Mesenchymal stem cell (in vitro differentiated cells and primary cell): ENCODE results near the gene ZFP90.

Experiments
- DNase-seq: peaks from one replicate; pipeline ENCODE4 v3.0.0-alpha.2; 2013
- H2AFZ ChIP-seq: one replicate; pipeline ENCODE4 v1.6.1; 2013; ENCODE audit warnings: low read depth, mild to moderate bottlenecking, control low read depth, inconsistent platforms, low read length, moderate library complexity
- H2AK5ac ChIP-seq: 2 replicates; pipeline ENCODE4 v1.6.1; 2013; ENCODE audit warnings: low read length, moderate library complexity, mild to moderate bottlenecking, inconsistent platforms; ENCODE audit not compliant: severe bottlenecking
- H2BK120ac ChIP-seq: one replicate; pipeline ENCODE4 v1.6.1; 2013; ENCODE audit warnings: low read depth, mild to moderate bottlenecking, inconsistent platforms, low read length, moderate library complexity
- H2BK12ac ChIP-seq, 2 experiments: one replicate each; pipeline ENCODE4 v1.6.1; 2013; ENCODE audit warnings: inconsistent platforms in 2 of 2, low read length in 2 of 2, mild to moderate bottlenecking in 2 of 2, moderate library complexity in 2 of 2, control low read depth in 1 of 2
- H2BK15ac ChIP-seq: one replicate; pipeline ENCODE4 v1.6.1; 2013; ENCODE audit warnings: mild to moderate bottlenecking, low read depth, inconsistent platforms; ENCODE audit not compliant: poor library complexity, severe bottlenecking
- H2BK5ac ChIP-seq: 2 replicates; pipeline ENCODE4 v1.6.1; 2013; ENCODE audit warnings: low read depth, mild to moderate bottlenecking, low read length, control low read depth, inconsistent platforms; ENCODE audit not compliant: poor library complexity, severe bottlenecking
- H3K14ac ChIP-seq, 2 experiments: one replicate each; pipeline ENCODE4 v1.6.1; 2013; ENCODE audit warnings: inconsistent platforms in 2 of 2, low read length in 2 of 2, control low read depth in 1 of 2, mild to moderate bottlenecking in 1 of 2, moderate library complexity in 1 of 2
- H3K18ac ChIP-seq, 2 experiments: one replicate each; pipeline ENCODE4 v1.6.1; 2013; ENCODE audit warnings: inconsistent platforms in 2 of 2, low read length in 2 of 2, control low read depth in 1 of 2, low read depth in 1 of 2, mild to moderate bottlenecking in 1 of 2
- H3K23ac ChIP-seq, 2 experiments: one replicate each; pipeline ENCODE4 v1.6.1; 2013; ENCODE audit warnings: inconsistent platforms in 2 of 2, low read length in 2 of 2, mild to moderate bottlenecking in 2 of 2, moderate library complexity in 2 of 2, control low read depth in 1 of 2
- H3K27ac ChIP-seq: 2 replicates; pipeline ENCODE4 v1.5.1; 2013; ENCODE audit warnings: mild to moderate bottlenecking, moderate library complexity, low read length, control low read depth, inconsistent platforms; ENCODE audit not compliant: poor library complexity, severe bottlenecking
- H3K27me3 ChIP-seq, 2 experiments: 2 replicates each; pipeline versions ENCODE4 v1.6.1 to v1.7.0; 2013; ENCODE audit warnings: low read length in 2 of 2, mild to moderate bottlenecking in 2 of 2, moderate library complexity in 2 of 2, control low read depth in 1 of 2, inconsistent platforms in 1 of 2; ENCODE audit not compliant: control insufficient read depth in 1 of 2, insufficient read depth in 1 of 2
- H3K36me3 ChIP-seq, 2 experiments: 2 replicates each; pipeline versions ENCODE4 v1.6.1 to v1.7.0; 2013; ENCODE audit warnings: low read length in 2 of 2, control low read depth in 1 of 2, inconsistent platforms in 1 of 2, low read depth in 1 of 2, mild to moderate bottlenecking in 1 of 2; ENCODE audit not compliant: insufficient read depth in 2 of 2, control insufficient read depth in 1 of 2
- H3K4ac ChIP-seq, 2 experiments: one replicate each; pipeline ENCODE4 v1.6.1; 2013; ENCODE audit warnings: inconsistent platforms in 2 of 2, low read length in 2 of 2, mild to moderate bottlenecking in 2 of 2, moderate library complexity in 2 of 2, control low read depth in 1 of 2, low read depth in 1 of 2
- H3K4me1 ChIP-seq: 2 replicates; pipeline ENCODE4 v1.6.1; 2013; ENCODE audit warnings: low read depth, low read length, control low read depth; ENCODE audit not compliant: control insufficient read depth, insufficient read depth
- H3K4me2 ChIP-seq: 2 replicates; pipeline ENCODE4 v1.6.1; 2013; ENCODE audit warnings: low read length, mild to moderate bottlenecking, inconsistent platforms; ENCODE audit not compliant: poor library complexity, severe bottlenecking
- H3K4me3 ChIP-seq, 2 experiments: 2 replicates each; pipeline versions ENCODE4 v1.5.1 to v1.7.0; 2013; ENCODE audit warnings: low read length in 2 of 2, mild to moderate bottlenecking in 2 of 2, control low read depth in 1 of 2, low read depth in 1 of 2; ENCODE audit not compliant: insufficient read depth in 1 of 2
- H3K79me1 ChIP-seq: replicated peaks from 2 replicates; pipeline ENCODE4 v1.6.1; 2013; ENCODE audit warnings: mild to moderate bottlenecking, control low read depth, low read length, inconsistent platforms; ENCODE audit not compliant: poor library complexity, severe bottlenecking
- H3K9ac ChIP-seq: 2 replicates; pipeline ENCODE4 v1.7.0; 2013; ENCODE audit warnings: mild to moderate bottlenecking, low read length, moderate library complexity
- H3K9me3 ChIP-seq: 2 replicates; pipeline ENCODE4 v1.7.0; 2013; ENCODE audit warnings: mild to moderate bottlenecking, low read length; ENCODE audit not compliant: control insufficient read depth
- H4K8ac ChIP-seq: one replicate; pipeline ENCODE4 v1.6.1; 2013; ENCODE audit warnings: inconsistent platforms, mild to moderate bottlenecking, low read length, moderate library complexity
- H4K91ac ChIP-seq: one replicate; pipeline ENCODE4 v1.6.1; 2013; ENCODE audit warnings: mild to moderate bottlenecking, low read length, inconsistent platforms
- WGBS: methylation state at CpG from one replicate; pipeline ENCODE4 v1.1.7; 2013; ENCODE audit warnings: mixed read lengths; 5-methylcytosine and 5-hydroxymethylcytosine counted together

Gene ZFP90

DNA sequence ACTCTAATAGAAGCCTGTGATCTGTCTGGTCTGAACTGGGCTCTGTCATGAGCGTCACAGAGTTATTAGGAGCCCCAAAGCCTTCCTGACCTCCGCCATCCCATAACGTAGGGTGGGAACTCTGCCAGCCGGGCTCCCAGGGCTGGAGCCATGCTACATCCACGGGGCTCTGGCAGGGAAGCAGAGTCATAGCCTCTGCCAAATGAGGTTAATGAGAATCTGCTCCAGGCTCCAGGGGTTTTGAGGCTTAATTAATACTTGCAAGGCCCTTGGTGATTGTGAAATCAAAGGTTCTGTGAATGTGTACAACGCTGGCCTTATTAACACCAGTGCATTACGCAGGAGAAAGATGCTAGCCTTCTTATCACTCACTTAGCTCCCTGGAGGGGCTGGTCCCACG is 42.4 kb upstream of the ZFP90 start:
- Histone ChIP-seq H2AK5ac (no peak overlapping the region), H2BK120ac (no peak overlapping the region), H3K4ac (no peak overlapping the region), H3K27ac (no peak overlapping the region), H2BK15ac (no peak overlapping the region), H2BK5ac (no peak overlapping the region), H3K27me3 (peaks cover 27 to 41% of the 10 kb centered on the region in 2 experiments), H3K4me3 (no peak overlapping the region), H3K4me2 (no peak overlapping the region), H4K8ac (no peak overlapping the region), H3K36me3 (no peaks in the 10 kb centered on the region), H4K91ac (no peak overlapping the region), H3K79me1 (no peaks in the 10 kb centered on the region), H3K4me1 (peaks cover 5% of the 10 kb centered on the region), H3K14ac (no peak overlapping the region), H2BK12ac (no peak overlapping the region), H3K18ac (no peak overlapping the region), H3K9me3 (no peaks in the 10 kb centered on the region), H2AFZ (no peak overlapping the region), H3K9ac (no peak overlapping the region), H3K23ac (no peak overlapping the region)
- 78% methylated on average over 8 of the region's 8 CpGs for WGBS
- DNase-seq = no peak

DNA sequence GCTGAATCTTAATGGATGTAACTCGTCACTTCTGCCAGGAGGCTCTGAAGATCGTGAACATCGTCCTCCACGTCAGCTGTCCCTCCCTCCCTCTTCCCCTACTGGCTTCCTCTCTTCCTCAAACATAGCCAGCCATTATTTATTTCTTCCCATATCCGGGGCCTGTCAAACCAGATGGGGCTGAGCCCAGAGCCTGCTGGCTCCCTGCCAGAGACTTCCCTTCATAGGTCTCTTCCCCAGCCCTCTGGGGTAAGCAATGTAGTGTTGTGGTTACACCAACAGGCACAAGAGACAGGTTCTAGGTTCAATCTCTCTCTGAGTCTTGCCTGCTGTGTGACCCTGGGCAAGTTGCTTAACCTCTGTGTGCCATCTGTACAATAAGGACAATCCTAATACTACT is 40.1 kb upstream of the ZFP90 start:
- no peaks in the 10 kb centered on the region for H3K36me3 ChIP-seq
- no peak overlapping the region for H2BK120ac ChIP-seq
- H2AK5ac ChIP-seq = no peak overlapping the region
- H2BK15ac ChIP-seq = no peak overlapping the region
- 61% methylated on average over 5 of the region's 5 CpGs for WGBS
- no peak overlapping the region for H3K9ac ChIP-seq
- no peak overlapping the region for H3K4me3 ChIP-seq
- no peak overlapping the region for H3K4ac ChIP-seq
- DNase-seq = no peak
- no peak overlapping the region for H4K91ac ChIP-seq
- no peaks in the 10 kb centered on the region for H3K79me1 ChIP-seq
- H2BK12ac ChIP-seq = no peak overlapping the region
- H3K27me3 ChIP-seq = peaks cover 42 to 52% of the 10 kb centered on the region in 2 experiments
- H3K23ac ChIP-seq = no peak overlapping the region
- no peak overlapping the region for H2BK5ac ChIP-seq
- H3K9me3 ChIP-seq = no peaks in the 10 kb centered on the region
- H3K4me2 ChIP-seq = no peak overlapping the region
- H3K14ac ChIP-seq = no peak overlapping the region
- no peak overlapping the region for H4K8ac ChIP-seq
- no peak overlapping the region for H3K27ac ChIP-seq
- H3K18ac ChIP-seq = no peak overlapping the region
- no peaks in the 10 kb centered on the region for H3K4me1 ChIP-seq
- H2AFZ ChIP-seq = no peak overlapping the region

DNA sequence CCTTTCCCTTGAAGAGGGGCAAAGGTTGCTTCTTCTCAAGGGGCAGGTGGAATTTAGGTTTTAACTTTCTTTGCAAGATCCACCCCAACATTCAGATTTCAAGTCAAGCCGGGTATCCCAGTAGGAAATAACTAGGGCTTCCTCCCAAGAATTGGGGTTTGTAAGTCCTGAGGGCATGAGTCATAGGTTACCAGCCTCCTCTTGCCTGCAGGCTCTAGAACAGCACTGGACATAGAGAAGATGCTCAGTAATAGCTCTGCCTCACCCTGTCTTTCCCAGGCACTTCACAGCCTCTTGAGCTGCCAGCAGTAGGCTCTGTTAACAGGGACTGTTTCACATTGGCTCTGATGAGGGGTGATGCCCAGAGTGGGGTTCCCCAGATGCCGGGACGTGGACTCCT is 35.8 kb upstream of the ZFP90 start:
- Histone ChIP-seq H4K8ac (no peak overlapping the region), H3K36me3 (no peaks in the 10 kb centered on the region), H3K14ac (no peak overlapping the region), H2BK5ac (no peak overlapping the region), H4K91ac (no peak overlapping the region), H3K9ac (no peak overlapping the region), H3K9me3 (no peaks in the 10 kb centered on the region), H3K23ac (no peak overlapping the region), H3K4me3 (no peak overlapping the region), H2AFZ (no peak overlapping the region), H3K18ac (no peak overlapping the region), H2BK120ac (no peak overlapping the region), H2BK12ac (no peak overlapping the region), H3K27ac (no peak overlapping the region), H2BK15ac (no peak overlapping the region), H3K79me1 (no peaks in the 10 kb centered on the region), H3K4ac (no peak overlapping the region), H2AK5ac (no peak overlapping the region), H3K4me2 (no peak overlapping the region), H3K27me3 (peaks cover 52 to 75% of the 10 kb centered on the region in 2 experiments), H3K4me1 (peaks cover 4% of the 10 kb centered on the region)
- DNase-seq = no peak
- 90% methylated on average over 2 of the region's 3 CpGs for WGBS

DNA sequence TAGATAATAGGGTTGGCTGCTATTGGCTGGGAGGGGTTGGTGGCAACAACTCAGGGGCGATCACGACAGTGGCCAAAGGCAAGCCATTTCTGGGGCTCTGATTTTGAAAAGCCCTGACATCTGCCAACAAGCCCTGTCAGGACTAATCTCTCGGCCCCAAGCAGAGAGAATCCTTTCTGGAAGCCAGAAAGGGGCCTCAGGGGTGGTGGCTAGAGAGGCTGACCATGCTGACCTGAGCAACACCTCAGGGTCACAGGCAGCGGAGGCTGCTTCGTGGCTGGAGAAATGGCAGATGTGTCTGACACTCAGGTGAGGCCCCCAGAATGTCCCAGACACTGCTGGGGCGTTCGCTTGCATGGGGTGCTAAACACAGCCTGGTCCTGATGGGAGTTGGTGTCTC is 35.0 kb upstream of the ZFP90 start:
- Histone ChIP-seq H3K36me3 (no peaks in the 10 kb centered on the region), H4K8ac (no peak overlapping the region), H3K4me3 (no peak overlapping the region), H3K14ac (no peak overlapping the region), H2AFZ (no peak overlapping the region), H3K4me2 (no peak overlapping the region), H3K27ac (no peak overlapping the region), H3K4ac (no peak overlapping the region), H3K79me1 (no peaks in the 10 kb centered on the region), H2BK5ac (no peak overlapping the region), H3K9me3 (no peaks in the 10 kb centered on the region), H3K27me3 (peaks cover 51 to 68% of the 10 kb centered on the region in 2 experiments), H3K9ac (no peak overlapping the region), H3K23ac (no peak overlapping the region), H4K91ac (no peak overlapping the region), H3K18ac (no peak overlapping the region), H2BK12ac (no peak overlapping the region), H2BK120ac (no peak overlapping the region), H3K4me1 (peaks cover 4% of the 10 kb centered on the region), H2BK15ac (no peak overlapping the region), H2AK5ac (no peak overlapping the region)
- no peak for DNase-seq
- 80% methylated on average over 5 of the region's 7 CpGs for WGBS
